Neural cell (in vitro differentiated cells): Measurements from ENCODE around the gene GJA9. TPM values are rescaled to one million over a fixed set of nuclear protein-coding genes. Genes with fewer than 3 reads are reported as not detected.

Source experiments
- H2AFZ ChIP-seq: fragments of 200-600, 300-800 bp; sonication (generic), shearing (Covaris generic); 2 replicates; pipeline ENCODE4 v1.6.0; 2014; ENCODE audit warnings: low read depth, mild to moderate bottlenecking, antibody characterized with exemption, low read length, moderate library complexity
- H3F3A ChIP-seq: fragments of 200-600 bp; shearing (Covaris generic); 2 replicates; pipeline ENCODE4 v1.6.1; 2016; ENCODE audit warnings: mild to moderate bottlenecking, moderate library complexity, mixed read lengths, antibody characterized with exemption, low read length; ENCODE audit not compliant: insufficient read depth, poor library complexity, severe bottlenecking
- H3K27ac ChIP-seq: fragments of 200-600, 300-800 bp; sonication (generic), shearing (Covaris generic); 2 replicates; pipeline ENCODE4 v1.5.1; 2014; ENCODE audit warnings: mild to moderate bottlenecking, low read length, moderate library complexity
- H3K27me3 ChIP-seq: fragments of 300-800, 200-600 bp; sonication (generic), shearing (Covaris generic); 2 replicates; pipeline ENCODE4 v1.6.0; 2014; ENCODE audit warnings: mild to moderate bottlenecking, low read depth, low read length, moderate library complexity; ENCODE audit not compliant: insufficient read depth
- H3K36me3 ChIP-seq: fragments of 300-800, 200-600 bp; sonication (generic), shearing (Covaris generic); 2 replicates; pipeline ENCODE4 v1.5.1; 2014; ENCODE audit warnings: mild to moderate bottlenecking, antibody characterized with exemption, low read length, moderate library complexity; ENCODE audit not compliant: insufficient read depth
- H3K4me2 ChIP-seq: fragments of 300-800, 200-600 bp; sonication (generic), shearing (Covaris generic); 2 replicates; pipeline ENCODE4 v1.6.0; 2014; ENCODE audit warnings: mild to moderate bottlenecking, low read length
- H3K4me3 ChIP-seq: fragments of 300-800, 200-600 bp; sonication (generic), shearing (Covaris generic); 2 replicates; pipeline ENCODE4 v1.5.1; 2014; ENCODE audit warnings: mild to moderate bottlenecking, low read length, moderate library complexity
- H3K79me2 ChIP-seq: fragments of 200-600 bp; shearing (Covaris generic); replicated peaks from 2 replicates; pipeline ENCODE4 v1.6.0; 2014; ENCODE audit warnings: mild to moderate bottlenecking, low read length, moderate library complexity; ENCODE audit not compliant: insufficient read depth
- H3K9ac ChIP-seq: fragments of 300-800, 200-600 bp; sonication (generic), shearing (Covaris generic); 2 replicates; pipeline ENCODE4 v1.6.1; 2016; ENCODE audit warnings: mild to moderate bottlenecking, low read length, mixed read lengths
- H3K9me2 ChIP-seq: fragments of 200-600 bp; shearing (Covaris generic); 2 replicates; pipeline ENCODE4 v1.6.1; 2016; ENCODE audit warnings: mild to moderate bottlenecking, low read length, mixed read lengths; ENCODE audit not compliant: insufficient read depth
- H3K9me3 ChIP-seq: fragments of 200-600, 300-800 bp; sonication (generic), shearing (Covaris generic); 2 replicates; pipeline ENCODE4 v1.6.1; 2016; ENCODE audit warnings: mild to moderate bottlenecking, mixed run types, low read length, moderate library complexity, mixed read lengths
- H4K20me1 ChIP-seq: fragments of 200-600 bp; shearing (Covaris generic); 2 replicates; pipeline ENCODE4 v1.6.1; 2016; ENCODE audit warnings: mild to moderate bottlenecking, mixed run types; ENCODE audit not compliant: insufficient read depth
- EP300 ChIP-seq: fragments of 450-650 bp; conservative IDR thresholded peaks from 2 replicates; pipeline ENCODE4 v1.6.1; 2014; ENCODE audit warnings: antibody characterized with exemption, mild to moderate bottlenecking, moderate library complexity; ENCODE audit not compliant: poor library complexity, severe bottlenecking
- EZH2 ChIP-seq: fragments of 200-600, 300-800 bp; shearing (Covaris generic), sonication (generic); IDR thresholded peaks from 2 replicates; pipeline ENCODE4 v1.6.1; 2014; ENCODE audit warnings: antibody characterized with exemption, low read length, borderline replicate concordance, mild to moderate bottlenecking; ENCODE audit not compliant: insufficient read depth, poor library complexity, severe bottlenecking
- MXI1 ChIP-seq: fragments of 450-650 bp; conservative IDR thresholded peaks from 2 replicates; pipeline ENCODE4 v1.6.1; 2014; ENCODE audit warnings: antibody characterized with exemption, mild to moderate bottlenecking; ENCODE audit not compliant: poor library complexity, severe bottlenecking
- POLR2AphosphoS5 ChIP-seq: IDR thresholded peaks from 2 replicates; pipeline ENCODE4 v1.6.1; 2012
- RAD21 ChIP-seq: fragments of 450-650 bp; conservative IDR thresholded peaks from 2 replicates; pipeline ENCODE4 v1.6.1; 2014; ENCODE audit warnings: antibody characterized with exemption, mild to moderate bottlenecking, moderate library complexity
- SMC3 ChIP-seq: fragments of 450-650 bp; conservative IDR thresholded peaks from 2 replicates; pipeline ENCODE4 v1.6.1; 2014; ENCODE audit warnings: antibody characterized with exemption, mild to moderate bottlenecking, moderate library complexity; ENCODE audit not compliant: poor library complexity
- TAF1 ChIP-seq: IDR thresholded peaks from 2 replicates; pipeline ENCODE4 v1.6.1; 2012; ENCODE audit warnings: low read depth
- polyA plus RNA-seq: library from polyadenylated mRNA; depleted of rRNA; stranded (reverse); fragments of >200 nt; gene quantifications from 2 replicates; pipeline ENCODE4 v1.2.3, GENCODE V29; 2014
- TF ChIP-seq, protein P1 (sequence below): fragments of 450-650 bp; IDR thresholded peaks from 2 replicates; pipeline ENCODE4 v1.5.1; 2014; ENCODE audit warnings: antibody characterized with exemption, mild to moderate bottlenecking, moderate library complexity; ENCODE audit not compliant: poor library complexity, severe bottlenecking
- TF ChIP-seq, protein P2 (sequence below): IDR thresholded peaks from 2 replicates; pipeline ENCODE4 v1.6.1; 2012; ENCODE audit warnings: borderline replicate concordance

Gene GJA9
- polyA plus RNA-seq, 1 donor from 2014 or later: not detected

DNA sequence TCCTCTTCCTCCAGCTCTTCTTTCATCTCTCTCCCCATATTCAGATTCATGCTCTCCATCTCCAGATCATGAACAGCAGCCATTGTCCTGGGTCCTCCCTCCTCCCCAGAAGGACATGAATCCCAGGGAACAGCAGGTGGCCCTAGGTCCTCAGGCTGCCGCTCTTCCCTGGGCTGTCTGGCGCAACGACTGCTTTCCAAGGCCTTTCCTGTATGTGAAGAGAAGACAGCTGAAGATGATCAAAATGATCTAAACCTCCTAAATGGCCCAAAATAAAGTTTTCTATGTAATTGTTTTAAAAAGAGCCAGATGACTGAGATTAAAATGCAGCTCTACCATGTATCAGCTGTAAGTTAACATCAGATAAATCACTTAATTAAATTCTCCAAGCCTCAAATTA lies 37.7 kb upstream of the GJA9 start:
- no peak overlapping the region for H3K4me3 ChIP-seq
- H3K27ac ChIP-seq: no peak overlapping the region
- H3F3A ChIP-seq: no peaks in the 10 kb centered on the region
- no peaks in the 10 kb centered on the region for H3K79me2 ChIP-seq
- TF ChIP-seq RAD21: no peak
- TF ChIP-seq EP300: no peak
- TF ChIP-seq, protein P1, sequence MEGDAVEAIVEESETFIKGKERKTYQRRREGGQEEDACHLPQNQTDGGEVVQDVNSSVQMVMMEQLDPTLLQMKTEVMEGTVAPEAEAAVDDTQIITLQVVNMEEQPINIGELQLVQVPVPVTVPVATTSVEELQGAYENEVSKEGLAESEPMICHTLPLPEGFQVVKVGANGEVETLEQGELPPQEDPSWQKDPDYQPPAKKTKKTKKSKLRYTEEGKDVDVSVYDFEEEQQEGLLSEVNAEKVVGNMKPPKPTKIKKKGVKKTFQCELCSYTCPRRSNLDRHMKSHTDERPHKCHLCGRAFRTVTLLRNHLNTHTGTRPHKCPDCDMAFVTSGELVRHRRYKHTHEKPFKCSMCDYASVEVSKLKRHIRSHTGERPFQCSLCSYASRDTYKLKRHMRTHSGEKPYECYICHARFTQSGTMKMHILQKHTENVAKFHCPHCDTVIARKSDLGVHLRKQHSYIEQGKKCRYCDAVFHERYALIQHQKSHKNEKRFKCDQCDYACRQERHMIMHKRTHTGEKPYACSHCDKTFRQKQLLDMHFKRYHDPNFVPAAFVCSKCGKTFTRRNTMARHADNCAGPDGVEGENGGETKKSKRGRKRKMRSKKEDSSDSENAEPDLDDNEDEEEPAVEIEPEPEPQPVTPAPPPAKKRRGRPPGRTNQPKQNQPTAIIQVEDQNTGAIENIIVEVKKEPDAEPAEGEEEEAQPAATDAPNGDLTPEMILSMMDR: no peak
- no peak for TF ChIP-seq MXI1
- no peak for TF ChIP-seq POLR2AphosphoS5
- TF ChIP-seq, protein P2, sequence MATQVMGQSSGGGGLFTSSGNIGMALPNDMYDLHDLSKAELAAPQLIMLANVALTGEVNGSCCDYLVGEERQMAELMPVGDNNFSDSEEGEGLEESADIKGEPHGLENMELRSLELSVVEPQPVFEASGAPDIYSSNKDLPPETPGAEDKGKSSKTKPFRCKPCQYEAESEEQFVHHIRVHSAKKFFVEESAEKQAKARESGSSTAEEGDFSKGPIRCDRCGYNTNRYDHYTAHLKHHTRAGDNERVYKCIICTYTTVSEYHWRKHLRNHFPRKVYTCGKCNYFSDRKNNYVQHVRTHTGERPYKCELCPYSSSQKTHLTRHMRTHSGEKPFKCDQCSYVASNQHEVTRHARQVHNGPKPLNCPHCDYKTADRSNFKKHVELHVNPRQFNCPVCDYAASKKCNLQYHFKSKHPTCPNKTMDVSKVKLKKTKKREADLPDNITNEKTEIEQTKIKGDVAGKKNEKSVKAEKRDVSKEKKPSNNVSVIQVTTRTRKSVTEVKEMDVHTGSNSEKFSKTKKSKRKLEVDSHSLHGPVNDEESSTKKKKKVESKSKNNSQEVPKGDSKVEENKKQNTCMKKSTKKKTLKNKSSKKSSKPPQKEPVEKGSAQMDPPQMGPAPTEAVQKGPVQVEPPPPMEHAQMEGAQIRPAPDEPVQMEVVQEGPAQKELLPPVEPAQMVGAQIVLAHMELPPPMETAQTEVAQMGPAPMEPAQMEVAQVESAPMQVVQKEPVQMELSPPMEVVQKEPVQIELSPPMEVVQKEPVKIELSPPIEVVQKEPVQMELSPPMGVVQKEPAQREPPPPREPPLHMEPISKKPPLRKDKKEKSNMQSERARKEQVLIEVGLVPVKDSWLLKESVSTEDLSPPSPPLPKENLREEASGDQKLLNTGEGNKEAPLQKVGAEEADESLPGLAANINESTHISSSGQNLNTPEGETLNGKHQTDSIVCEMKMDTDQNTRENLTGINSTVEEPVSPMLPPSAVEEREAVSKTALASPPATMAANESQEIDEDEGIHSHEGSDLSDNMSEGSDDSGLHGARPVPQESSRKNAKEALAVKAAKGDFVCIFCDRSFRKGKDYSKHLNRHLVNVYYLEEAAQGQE: no peak
- no peak for TF ChIP-seq SMC3
- no peak for TF ChIP-seq EZH2
- no peak for TF ChIP-seq TAF1
- no peaks in the 10 kb centered on the region for H4K20me1 ChIP-seq
- H3K4me2 ChIP-seq: no peak overlapping the region
- no peak overlapping the region for H2AFZ ChIP-seq
- no peaks in the 10 kb centered on the region for H3K27me3 ChIP-seq
- H3K36me3 ChIP-seq: no peaks in the 10 kb centered on the region
- no peaks in the 10 kb centered on the region for H3K9me2 ChIP-seq
- no peak overlapping the region for H3K9ac ChIP-seq
- peaks cover 3% of the 10 kb centered on the region for H3K9me3 ChIP-seq

DNA sequence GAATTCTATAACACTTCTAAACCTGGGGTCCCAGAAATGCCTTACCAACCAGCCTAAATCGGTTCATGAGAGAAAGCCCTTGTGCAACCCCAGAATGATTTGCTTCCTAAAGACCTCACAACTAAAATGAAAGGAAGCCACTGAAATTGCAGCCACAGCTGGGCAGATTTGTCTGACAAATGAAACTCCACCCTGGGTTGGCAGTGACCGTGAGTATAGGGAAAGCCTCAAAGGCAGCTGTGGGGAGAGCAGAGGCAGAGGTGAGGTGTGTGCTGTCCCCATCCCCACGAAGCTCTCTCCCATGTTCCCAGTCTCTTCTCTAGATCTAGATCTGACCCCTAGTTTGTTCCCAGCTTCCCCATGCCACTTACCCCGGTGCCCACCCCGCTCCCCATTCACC lies 37.2 kb upstream of the GJA9 start:
- H3K36me3 ChIP-seq: no peaks in the 10 kb centered on the region
- H3K9me3 ChIP-seq: peaks cover 3% of the 10 kb centered on the region
- no peak overlapping the region for H3K4me2 ChIP-seq
- no peak overlapping the region for H3K4me3 ChIP-seq
- H4K20me1 ChIP-seq: no peaks in the 10 kb centered on the region
- H3K9ac ChIP-seq: no peak overlapping the region
- H3K27me3 ChIP-seq: no peaks in the 10 kb centered on the region
- H3K79me2 ChIP-seq: no peaks in the 10 kb centered on the region
- H3K9me2 ChIP-seq: no peaks in the 10 kb centered on the region
- H3K27ac ChIP-seq: no peak overlapping the region
- H2AFZ ChIP-seq: no peak overlapping the region
- TF ChIP-seq EZH2 (no peak), POLR2AphosphoS5 (no peak), MXI1 (no peak), RAD21 (no peak)
- H3F3A ChIP-seq: no peaks in the 10 kb centered on the region

DNA sequence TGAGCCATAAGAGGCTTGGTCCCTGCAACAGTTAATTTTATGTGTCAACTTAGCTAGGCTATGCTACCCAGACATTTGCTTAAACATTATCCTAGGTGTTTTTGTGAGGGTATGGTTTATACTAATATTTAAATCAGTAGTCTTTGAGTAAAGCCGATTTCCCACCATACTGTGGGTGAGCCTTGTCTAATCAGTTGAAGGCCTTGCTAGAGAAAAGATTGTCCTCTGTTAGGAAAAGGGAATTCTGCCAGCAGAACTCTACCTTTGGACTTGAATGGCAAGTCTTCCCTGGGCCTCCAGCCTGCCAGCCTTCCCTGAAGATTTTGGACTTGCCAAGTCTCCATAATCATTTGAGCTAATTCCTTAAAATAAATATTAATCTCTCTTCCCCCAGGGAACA lies 36.4 kb upstream of the GJA9 start:
- Histone ChIP-seq H3K9me2 (no peaks in the 10 kb centered on the region), H3K9me3 (peaks cover 3% of the 10 kb centered on the region), H3K4me3 (no peak overlapping the region), H3K79me2 (no peaks in the 10 kb centered on the region), H3K27ac (no peak overlapping the region), H3K9ac (no peak overlapping the region), H2AFZ (no peak overlapping the region), H3K27me3 (no peaks in the 10 kb centered on the region), H4K20me1 (no peaks in the 10 kb centered on the region), H3K36me3 (no peaks in the 10 kb centered on the region), H3K4me2 (no peak overlapping the region), H3F3A (no peaks in the 10 kb centered on the region)
- no peak for TF ChIP-seq EZH2
- no peak for TF ChIP-seq EP300
- no peak for TF ChIP-seq POLR2AphosphoS5
- TF ChIP-seq MXI1: no peak
- TF ChIP-seq, protein P1: no peak
- TF ChIP-seq SMC3: no peak
- TF ChIP-seq, protein P2: no peak
- TF ChIP-seq TAF1: no peak
- no peak for TF ChIP-seq RAD21
